HEK293T (cell line): ENCODE measurements around the gene TTC28.

Experiments used
- CTCF ChIA-PET: fragments of 350-600 bp; formaldehyde crosslinking; extraction: SDS; loops from one replicate; lab custom pipeline; 2021; ENCODE audit warnings: antibody characterized with exemption, inconsistent platforms; lab: Yijun Ruan, JAX
- POLR2A ChIA-PET: fragments of 350-600 bp; formaldehyde crosslinking; extraction: SDS; loops from one replicate; lab custom pipeline; 2020; ENCODE audit warnings: antibody characterized with exemption, inconsistent platforms; lab: Yijun Ruan, JAX
- DNase-seq: peaks from one replicate; pipeline ENCODE4 v3.0.0; 2012; ENCODE audit warnings: mixed read lengths; ENCODE audit errors: extremely low spot score
- ARNT ChIP-seq: fragments of 450-650 bp; IDR thresholded peaks from 2 replicates; pipeline ENCODE4 v1.6.1; 2017; ENCODE audit warnings: mild to moderate bottlenecking
- BHLHE40 ChIP-seq: fragments of 450-650 bp; IDR thresholded peaks from 2 replicates; pipeline ENCODE4 v1.6.1; 2016; ENCODE audit warnings: mild to moderate bottlenecking, moderate library complexity, borderline replicate concordance
- CTBP1 ChIP-seq: fragments of 450-650 bp; IDR thresholded peaks from 2 replicates; pipeline ENCODE4 v1.6.1; 2016; ENCODE audit warnings: borderline replicate concordance
- ELF4 ChIP-seq: fragments of 450-650 bp; IDR thresholded peaks from 2 replicates; pipeline ENCODE4 v1.6.1; 2017; ENCODE audit warnings: antibody characterized with exemption
- FOXA1 ChIP-seq: fragments of 450-650 bp; IDR thresholded peaks from 2 replicates; pipeline ENCODE4 v1.6.1; 2016; ENCODE audit warnings: mild to moderate bottlenecking
- FOXK2 ChIP-seq: fragments of 450-650 bp; IDR thresholded peaks from 2 replicates; pipeline ENCODE4 v1.6.1; 2016; ENCODE audit warnings: mild to moderate bottlenecking
- FOXM1 ChIP-seq: fragments of 450-650 bp; IDR thresholded peaks from 2 replicates; pipeline ENCODE4 v1.6.1; 2017; ENCODE audit warnings: mild to moderate bottlenecking, borderline replicate concordance
- HDGF ChIP-seq: fragments of 450-650 bp; IDR thresholded peaks from 2 replicates; pipeline ENCODE4 v1.6.1; 2017; ENCODE audit warnings: antibody characterized with exemption, borderline replicate concordance
- L3MBTL2 ChIP-seq: fragments of 450-650 bp; conservative IDR thresholded peaks from 2 replicates; pipeline ENCODE4 v1.6.1; 2016; ENCODE audit warnings: mild to moderate bottlenecking
- LEF1 ChIP-seq: fragments of 450-650 bp; IDR thresholded peaks from 2 replicates; pipeline ENCODE4 v1.6.1; 2017; ENCODE audit warnings: mild to moderate bottlenecking, borderline replicate concordance
- NFRKB ChIP-seq: fragments of 450-650 bp; IDR thresholded peaks from 2 replicates; pipeline ENCODE4 v1.6.1; 2016; ENCODE audit warnings: mild to moderate bottlenecking, moderate library complexity
- SP1 ChIP-seq: fragments of 450-650 bp; IDR thresholded peaks from 2 replicates; pipeline ENCODE4 v1.6.1; 2017
- SUZ12 ChIP-seq: fragments of 450-650 bp; IDR thresholded peaks from 2 replicates; pipeline ENCODE4 v1.6.1; 2016; ENCODE audit warnings: mild to moderate bottlenecking
- TARDBP ChIP-seq: fragments of 450-650 bp; IDR thresholded peaks from 2 replicates; pipeline ENCODE4 v1.6.1; 2016
- ZNF384 ChIP-seq: fragments of 450-650 bp; IDR thresholded peaks from 2 replicates; pipeline ENCODE4 v1.6.1; 2016
- TF ChIP-seq, protein P1 (sequence below): fragments of 450-650 bp; IDR thresholded peaks from 2 replicates; pipeline ENCODE4 v1.6.1; 2016

TTC28 gene

GRCh38 chr22:28405588-28405987 lies 274.1 kb downstream of the TTC28 start:
- CTCF ChIA-PET: interaction anchor here (1.1 kb wide), 1 partner anchor 13 kb away, joined by 3 read pairs; no protein-coding TSS in a partner anchor
- DNase-seq: no peak
- no peak for TF ChIP-seq FOXA1
- no peak for TF ChIP-seq NFRKB
- TF ChIP-seq, protein P1, sequence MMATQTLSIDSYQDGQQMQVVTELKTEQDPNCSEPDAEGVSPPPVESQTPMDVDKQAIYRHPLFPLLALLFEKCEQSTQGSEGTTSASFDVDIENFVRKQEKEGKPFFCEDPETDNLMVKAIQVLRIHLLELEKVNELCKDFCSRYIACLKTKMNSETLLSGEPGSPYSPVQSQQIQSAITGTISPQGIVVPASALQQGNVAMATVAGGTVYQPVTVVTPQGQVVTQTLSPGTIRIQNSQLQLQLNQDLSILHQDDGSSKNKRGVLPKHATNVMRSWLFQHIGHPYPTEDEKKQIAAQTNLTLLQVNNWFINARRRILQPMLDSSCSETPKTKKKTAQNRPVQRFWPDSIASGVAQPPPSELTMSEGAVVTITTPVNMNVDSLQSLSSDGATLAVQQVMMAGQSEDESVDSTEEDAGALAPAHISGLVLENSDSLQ: no peak
- TF ChIP-seq CTBP1: no peak
- TF ChIP-seq ZNF384: no peak
- TF ChIP-seq ARNT: no peak
- no peak for TF ChIP-seq ELF4
- TF ChIP-seq LEF1: no peak
- no peak for TF ChIP-seq FOXM1
- no peak for TF ChIP-seq FOXK2
- TF ChIP-seq BHLHE40: no peak
- no peak for TF ChIP-seq L3MBTL2
- no peak for TF ChIP-seq SP1
- no peak for TF ChIP-seq HDGF
- no peak for TF ChIP-seq SUZ12
- POLR2A ChIA-PET: no interaction called here

- DNase-seq: no peak
- POLR2A ChIA-PET: no interaction called here
- TF ChIP-seq ARNT: no peak
- TF ChIP-seq LEF1: no peak
- no peak for TF ChIP-seq FOXK2
- no peak for TF ChIP-seq ELF4
- no peak for TF ChIP-seq L3MBTL2
- TF ChIP-seq BHLHE40: no peak
- no peak for TF ChIP-seq CTBP1
- TF ChIP-seq SP1: no peak
- no peak for TF ChIP-seq TARDBP
- no peak for TF ChIP-seq FOXA1
- CTCF ChIA-PET: no interaction called here
Measured at GRCh38 chr22:28402539-28402938, 277.1 kb downstream of the TTC28 start.

- no peak for DNase-seq
- CTCF ChIA-PET: no interaction called here
- TF ChIP-seq FOXK2 (no peak), ARNT (no peak)
- POLR2A ChIA-PET: no interaction called here
Measured at GRCh38 chr22:28402060-28402459, 277.6 kb downstream of the TTC28 start.

DNA sequence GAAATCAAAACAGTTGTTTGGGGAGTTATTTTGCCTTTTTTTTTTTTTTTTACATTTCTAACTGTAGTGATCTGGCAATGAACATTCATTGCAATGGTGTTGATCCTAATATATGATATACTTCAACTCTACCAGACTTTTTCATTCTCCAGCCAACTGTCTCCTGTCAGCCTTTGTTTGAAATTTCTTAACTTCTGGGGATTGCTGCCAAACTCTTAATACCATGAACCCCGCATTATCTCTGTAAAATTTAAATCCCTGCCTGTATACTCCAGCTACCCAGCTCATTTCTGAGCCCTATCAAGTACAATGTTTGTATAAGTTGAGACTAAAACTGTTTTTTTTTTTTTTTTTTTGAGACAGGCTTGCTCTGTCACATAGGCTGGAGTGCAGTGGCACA lies 280.7 kb downstream of the TTC28 start:
- DNase-seq: no peak
- ChIA-PET POLR2A (no interaction called here), CTCF (no interaction called here)
- TF ChIP-seq ELF4 (no peak), ARNT (no peak), L3MBTL2 (no peak), FOXK2 (no peak), CTBP1 (no peak), HDGF (no peak), NFRKB (no peak), BHLHE40 (no peak), TARDBP (no peak), LEF1 (no peak), SUZ12 (no peak), ZNF384 (no peak), FOXM1 (no peak), FOXA1 (no peak), SP1 (no peak)
- TF ChIP-seq, protein P1: no peak

DNA sequence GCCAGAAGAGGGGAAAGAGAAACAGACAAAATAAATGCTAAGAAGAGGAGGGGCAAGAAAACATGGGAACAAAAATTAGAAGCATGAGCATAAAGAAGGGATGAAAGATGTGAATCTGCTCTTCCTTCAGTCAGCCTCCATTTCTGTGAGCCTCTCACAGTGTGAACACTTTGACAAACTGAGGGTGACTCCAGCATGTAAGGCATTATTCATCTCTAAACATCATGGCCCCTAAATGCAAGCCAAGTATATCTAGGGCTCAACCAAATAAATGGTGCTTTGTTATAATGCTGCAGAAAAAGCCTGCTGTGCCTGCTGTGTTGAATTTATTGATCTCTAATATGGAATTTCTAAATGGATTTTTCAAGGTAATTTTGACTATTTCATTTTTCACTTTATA lies 281.3 kb downstream of the TTC28 start:
- ChIA-PET POLR2A (no interaction called here), CTCF (no interaction called here)
- no peak for DNase-seq
- TF ChIP-seq FOXM1: no peak
- no peak for TF ChIP-seq TARDBP
- no peak for TF ChIP-seq CTBP1

DNA sequence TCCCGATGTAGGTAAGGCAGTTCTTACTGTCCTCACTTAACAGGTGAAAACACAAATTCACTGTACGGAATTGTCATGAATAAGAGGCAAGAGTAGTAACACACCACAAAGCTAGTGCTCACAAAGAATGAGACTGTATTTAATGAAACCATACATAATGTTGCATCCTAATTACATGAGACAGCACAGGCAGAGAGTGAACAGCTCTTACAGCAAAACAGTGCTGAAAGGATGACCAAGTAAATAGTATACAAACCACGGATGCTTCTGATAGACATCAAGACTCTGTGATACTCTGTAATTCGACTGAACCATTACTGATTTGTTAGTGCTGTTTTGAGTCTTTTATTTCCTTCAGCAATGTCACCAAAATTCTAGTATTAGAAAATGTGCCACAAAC lies 282.3 kb downstream of the TTC28 start:
- no peak for DNase-seq
- ChIA-PET CTCF (interaction anchor here (0.6 kb wide), 1 partner anchor 54 kb away, joined by 3 read pairs; no protein-coding TSS in a partner anchor), POLR2A (no interaction called here)
- no peak for TF ChIP-seq FOXM1
- no peak for TF ChIP-seq SP1
- no peak for TF ChIP-seq FOXA1
- TF ChIP-seq, protein P1: no peak
- TF ChIP-seq TARDBP: no peak
- TF ChIP-seq HDGF: no peak
- TF ChIP-seq CTBP1: no peak
- no peak for TF ChIP-seq FOXK2
